Measurements from ENCODE around the gene BCL11A. TPM values are rescaled to one million over a fixed set of nuclear protein-coding genes. Genes with fewer than 3 reads are reported as not detected.

Gene BCL11A
- total RNA-seq, 1 experiment from 2014 or later: 1.3 TPM

GRCh38 chr2:60440079-60440766 lies 113.2 kb downstream of the BCL11A start:
- Histone ChIP-seq H3K27ac (ENCODE audit: low read depth, low read length, poor library complexity, severe bottlenecking) (no peak overlapping the region), H3K4me3 (ENCODE audit: low read depth, low read length, poor library complexity, severe bottlenecking) (no peak overlapping the region), H3K27me3 (replicated peaks; ENCODE audit: insufficient read depth, low read depth, low read length, poor library complexity) (peaks cover under 1% of the 10 kb centered on the region), H3K36me3 (ENCODE audit: insufficient read depth, low read length, poor library complexity, severe bottlenecking) (no peaks in the 10 kb centered on the region), H3K4me1 (ENCODE audit: insufficient read depth, low read length, poor library complexity, severe bottlenecking) (no peaks in the 10 kb centered on the region), H3K9me3 (ENCODE audit: low read depth, low read length, poor library complexity, severe bottlenecking) (no peaks in the 10 kb centered on the region)
- BruUV-seq (replicated peaks): no TSS peak
- TF ChIP-seq EZH2 (IDR thresholded peaks at IDR 0.05; ENCODE audit: borderline replicate concordance, low read depth, low read length, poor library complexity, severe bottlenecking) (no peak), CTCF (conservative IDR thresholded peaks at IDR 0.05; ENCODE audit: low read depth, low read length) (no peak)
- intact Hi-C loops (cut with micrococcal nuclease; ENCODE audit: unreplicated experiment): no loop called here
- ChIA-PET CTCF (no interaction called here), POLR2A (ENCODE audit: low non-redundant PET) (no interaction called here)
- no peak for DNase-seq (ENCODE audit: low spot score)

- Histone ChIP-seq H3K4me1 (ENCODE audit: insufficient read depth, low read length, poor library complexity, severe bottlenecking) (no peaks in the 10 kb centered on the region), H3K27me3 (replicated peaks; ENCODE audit: insufficient read depth, low read depth, low read length, poor library complexity) (peaks cover 9% of the 10 kb centered on the region), H3K9me3 (ENCODE audit: low read depth, low read length, poor library complexity, severe bottlenecking) (no peaks in the 10 kb centered on the region), H3K27ac (ENCODE audit: low read depth, low read length, poor library complexity, severe bottlenecking) (no peak overlapping the region), H3K36me3 (ENCODE audit: insufficient read depth, low read length, poor library complexity, severe bottlenecking) (no peaks in the 10 kb centered on the region), H3K4me3 (ENCODE audit: low read depth, low read length, poor library complexity, severe bottlenecking) (no peak overlapping the region)
- TF ChIP-seq CTCF (conservative IDR thresholded peaks at IDR 0.05; ENCODE audit: low read depth, low read length) (0 out of 2 replicates have a peak, but pooled peaks have one; percentile 18), EZH2 (IDR thresholded peaks at IDR 0.05; ENCODE audit: borderline replicate concordance, low read depth, low read length, poor library complexity, severe bottlenecking) (no peak)
- no TSS peak for BruUV-seq (replicated peaks)
- intact Hi-C loops (cut with micrococcal nuclease; ENCODE audit: unreplicated experiment): no loop called here
- DNase-seq (ENCODE audit: low spot score): no peak
- ChIA-PET CTCF (no interaction called here), POLR2A (ENCODE audit: low non-redundant PET) (no interaction called here)
Observed at GRCh38 chr2:60439219-60439974, 114.1 kb downstream of the BCL11A start.

GRCh38 chr2:60438653-60439052 lies 114.8 kb downstream of the BCL11A start:
- ChIA-PET CTCF (no interaction called here), POLR2A (ENCODE audit: low non-redundant PET) (no interaction called here)
- Histone ChIP-seq H3K36me3 (ENCODE audit: insufficient read depth, low read length, poor library complexity, severe bottlenecking) (no peaks in the 10 kb centered on the region), H3K9me3 (ENCODE audit: low read depth, low read length, poor library complexity, severe bottlenecking) (no peaks in the 10 kb centered on the region), H3K27me3 (replicated peaks; ENCODE audit: insufficient read depth, low read depth, low read length, poor library complexity) (peaks cover 9% of the 10 kb centered on the region), H3K4me3 (ENCODE audit: low read depth, low read length, poor library complexity, severe bottlenecking) (no peak overlapping the region), H3K4me1 (ENCODE audit: insufficient read depth, low read length, poor library complexity, severe bottlenecking) (no peaks in the 10 kb centered on the region), H3K27ac (ENCODE audit: low read depth, low read length, poor library complexity, severe bottlenecking) (no peak overlapping the region)
- no TSS peak for BruUV-seq (replicated peaks)
- intact Hi-C loops (cut with micrococcal nuclease; ENCODE audit: unreplicated experiment): no loop called here
- no peak for TF ChIP-seq CTCF (conservative IDR thresholded peaks at IDR 0.05; ENCODE audit: low read depth, low read length)
- TF ChIP-seq EZH2 (IDR thresholded peaks at IDR 0.05; ENCODE audit: borderline replicate concordance, low read depth, low read length, poor library complexity, severe bottlenecking): no peak
- DNase-seq (ENCODE audit: low spot score): no peak

All from A673 (cell line).